A549 (cell line): Measurements from ENCODE around the gene PCDH15. TPM values are rescaled to one million over a fixed set of nuclear protein-coding genes. Genes with fewer than 3 reads are reported as not detected.

Source experiments
- ATAC-seq, 2 experiments: fragments of 200-7000 bp in 1 of 2; fragments of >200 bp in 1 of 2; cut with Nextera tagmentation in 1 of 2; cut with Tn5 transposase in 1 of 2; 3 replicates each; pipeline versions ENCODE4 v1.8.0 to v1.9.1; 2018 to 2020; ENCODE audit warnings: mild to moderate bottlenecking in 1 of 2, moderate library complexity in 1 of 2
- CTCF ChIA-PET: fragments of 300-600 bp; sonication (Branson Sonifier 250); formaldehyde crosslinking; extraction: SDS; loops from one replicate; lab custom pipeline; 2021; ENCODE audit warnings: antibody characterized with exemption, inconsistent platforms; lab: Yijun Ruan, JAX
- POLR2A ChIA-PET: fragments of 350-600 bp; formaldehyde crosslinking; extraction: SDS; loops from one replicate; lab custom pipeline; 2021; ENCODE audit warnings: antibody characterized with exemption, inconsistent platforms; lab: Yijun Ruan, JAX
- DNase-seq, 2 experiments: peaks; one replicate each; pipeline versions ENCODE4 v3.0.0 to v3.0.0-alpha.2; 2011 to 2016; ENCODE audit warnings: low read depth in 1 of 2, low spot score in 1 of 2
- FAIRE-seq: peaks from 2 replicates; lab custom pipeline; 2011; peaks lifted over from hg19 to GRCh38; lab: Jason Lieb, UNC
- H3K27ac ChIP-seq, 2 experiments: fragments of >200 bp; sonication (Bioruptor Twin); formaldehyde crosslinking; 3 replicates each; pipeline ENCODE4 v1.5.1; 2016 to 2017
- H3K4me1 ChIP-seq: fragments of >200 bp; sonication (Bioruptor Twin); formaldehyde crosslinking; 3 replicates; pipeline ENCODE4 v1.6.1; 2016
- H3K4me2 ChIP-seq: fragments of >200 bp; sonication (Bioruptor Twin); formaldehyde crosslinking; 3 replicates; pipeline ENCODE4 v1.6.1; 2016
- H3K4me3 ChIP-seq: fragments of >200 bp; sonication (Bioruptor Twin); formaldehyde crosslinking; 3 replicates; pipeline ENCODE4 v1.5.1; 2016
- H3K9me3 ChIP-seq: fragments of >200 bp; sonication (Bioruptor Twin); formaldehyde crosslinking; 3 replicates; pipeline ENCODE4 v1.6.1; 2016
- CBX8 ChIP-seq: fragments of 200-600 bp; sonication (generic); IDR thresholded peaks from 2 replicates; pipeline ENCODE4 v1.6.1; 2016
- CEBPB ChIP-seq, 2 experiments: fragments of >200 bp in 1 of 2; sonication (Bioruptor Twin) in 1 of 2; formaldehyde crosslinking in 1 of 2; IDR thresholded peaks; 2 replicates each; pipeline ENCODE4 v1.6.1; 2012 to 2016
- GATA3 ChIP-seq: IDR thresholded peaks from 2 replicates; pipeline ENCODE4 v1.6.1; 2012; ENCODE audit warnings: borderline replicate concordance
- HMGXB4 ChIP-seq: fragments of 250-450 bp; sonication (Bioruptor Pico); IDR thresholded peaks from 2 replicates; pipeline ENCODE4 v1.5.0; 2021; ENCODE audit warnings: mild to moderate bottlenecking, moderate library complexity, borderline replicate concordance
- JUN ChIP-seq, 2 experiments: fragments of >200 bp; sonication (Bioruptor Twin); formaldehyde crosslinking; IDR thresholded peaks; 2 replicates in 1 of 2; 3 replicates in 1 of 2; pipeline ENCODE4 v1.6.1; 2016 to 2017
- KDM5A ChIP-seq: fragments of 200-600 bp; sonication (generic); IDR thresholded peaks from 2 replicates; pipeline ENCODE4 v1.6.1; 2016; ENCODE audit warnings: antibody characterized with exemption, mild to moderate bottlenecking
- MAX ChIP-seq: IDR thresholded peaks from 2 replicates; pipeline ENCODE4 v1.6.1; 2012
- MYC ChIP-seq: IDR thresholded peaks from 2 replicates; pipeline ENCODE4 v1.6.1; 2012; ENCODE audit warnings: mild to moderate bottlenecking, inconsistent platforms, low read length, improper control_type of control experiment, borderline replicate concordance
- NFE2L2 ChIP-seq: fragments of 150-350 bp; conservative IDR thresholded peaks from 2 replicates; pipeline ENCODE4 v1.6.1; 2014; ENCODE audit warnings: low read length
- NR3C1 ChIP-seq: fragments of >200 bp; sonication (Bioruptor Twin); formaldehyde crosslinking; IDR thresholded peaks from 3 replicates; pipeline ENCODE4 v1.6.1; 2017
- PHF8 ChIP-seq: fragments of 200-600 bp; sonication (generic); IDR thresholded peaks from 2 replicates; pipeline ENCODE4 v1.6.1; 2016; ENCODE audit warnings: low read depth, mild to moderate bottlenecking, antibody characterized with exemption, moderate library complexity, borderline replicate concordance
- POLR2A ChIP-seq: IDR thresholded peaks from 2 replicates; pipeline ENCODE4 v1.6.1; 2012; ENCODE audit warnings: mild to moderate bottlenecking, low read length
- RAD21 ChIP-seq, 2 experiments: fragments of >200 bp in 1 of 2; sonication (Bioruptor Twin) in 1 of 2; formaldehyde crosslinking in 1 of 2; IDR thresholded peaks in 1 of 2; conservative IDR thresholded peaks in 1 of 2; 2 replicates in 1 of 2; 3 replicates in 1 of 2; pipeline ENCODE4 v1.6.1; 2012 to 2018; ENCODE audit warnings: inconsistent platforms in 1 of 2
- RFX5 ChIP-seq: fragments of 450-650 bp; IDR thresholded peaks from 2 replicates; pipeline ENCODE4 v1.7.1; 2014; ENCODE audit warnings: antibody characterized with exemption, mild to moderate bottlenecking, moderate library complexity
- TP53 ChIP-seq: fragments of 250-450 bp; sonication (Bioruptor Pico); IDR thresholded peaks from 2 replicates; pipeline ENCODE4 v1.5.0; 2021; ENCODE audit warnings: mild to moderate bottlenecking, moderate library complexity
- USF2 ChIP-seq: fragments of 450-650 bp; IDR thresholded peaks from 2 replicates; pipeline ENCODE4 v1.6.1; 2014; ENCODE audit warnings: antibody characterized with exemption
- WGBS: methylation state at CpG from one replicate; pipeline ENCODE4 v1.1.6; 2017; ENCODE audit errors: missing lambda C conversion rate; 5-methylcytosine and 5-hydroxymethylcytosine counted together
- polyA plus RNA-seq, 4 experiments: library from polyadenylated mRNA; depleted of rRNA in 3 of 4; stranded (reverse); fragments of >200 nt; fragmentation: RNase III in 1 of 4; extraction: RNeasy Plus Mini Kit Qiagen cat#74134 plus additional on column Dnase treatment in 1 of 4; gene quantifications; 2 replicates in 3 of 4; 3 replicates in 1 of 4; pipeline ENCODE4 v1.2.3, GENCODE V29; 2011 to 2017
- TF ChIP-seq, protein P1 (sequence below): fragments of >200 bp; sonication (Bioruptor Twin); formaldehyde crosslinking; IDR thresholded peaks from 3 replicates; pipeline ENCODE4 v1.5.1; 2016
- TF ChIP-seq, protein P2 (sequence below): fragments of 150-350 bp; IDR thresholded peaks from 2 replicates; pipeline ENCODE4 v1.6.1; 2014; ENCODE audit warnings: low read depth, mild to moderate bottlenecking, low read length
- TF ChIP-seq, protein P3 (sequence below): fragments of 200-600 bp; sonication (generic); IDR thresholded peaks from 2 replicates; pipeline ENCODE4 v1.6.1; 2016; ENCODE audit warnings: antibody characterized with exemption, mild to moderate bottlenecking, moderate library complexity
- TF ChIP-seq, protein P4 (sequence below): IDR thresholded peaks from 2 replicates; pipeline ENCODE4 v1.6.1; 2012

PCDH15 gene
- polyA plus RNA-seq, 2 of the 4 experiments (the other 2 are of a cell fraction), result 0.03 TPM; not detected in 1

DNA sequence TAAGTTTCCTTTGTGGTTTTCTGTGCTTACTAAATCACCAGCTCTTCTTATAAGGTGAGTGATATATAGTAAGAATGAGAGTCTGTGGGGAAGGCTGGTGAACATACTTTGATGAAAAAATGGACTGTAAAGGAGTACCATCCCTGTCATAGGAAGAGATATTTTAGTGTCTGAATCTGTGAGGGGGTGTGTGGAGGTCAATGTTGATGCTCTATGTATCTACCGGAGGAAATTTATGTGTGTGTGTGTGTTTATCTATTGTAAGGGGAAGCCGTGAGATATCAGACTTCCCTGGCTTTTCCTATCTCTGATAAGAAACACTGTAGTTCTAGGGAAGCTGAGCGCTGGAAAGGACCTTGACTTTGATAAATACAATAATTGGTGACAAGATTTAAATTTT is 179.0 kb downstream of the PCDH15 start:
- FAIRE-seq (no peak), ATAC-seq (no peak)
- H3K4me2 ChIP-seq, result no peak overlapping the region

DNA sequence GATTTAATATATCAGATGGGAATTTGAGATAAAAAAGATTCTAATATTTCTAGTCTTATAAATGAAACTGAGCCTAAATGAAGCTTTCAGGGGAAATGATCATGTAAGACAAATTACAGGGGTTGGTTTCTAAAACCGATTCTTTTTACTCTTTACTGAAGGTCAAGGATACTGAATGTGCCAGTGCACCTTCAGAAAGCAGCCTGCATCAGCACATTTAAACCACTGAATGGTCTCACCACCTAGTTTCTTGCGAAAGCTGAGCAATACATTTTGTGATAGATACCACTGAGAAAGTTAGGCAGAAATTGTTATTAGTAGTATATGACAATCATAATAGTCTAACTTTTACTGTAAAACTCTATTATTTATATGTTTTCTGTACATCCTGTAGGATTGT is 180.7 kb downstream of the PCDH15 start:
- H3K27ac ChIP-seq, result no peak overlapping the region
- TF ChIP-seq PHF8, result no peak
- TF ChIP-seq, all 56 proteins: peak for 0
- Histone ChIP-seq H3K4me3 (no peak overlapping the region), H3K9me3 (no peaks in the 10 kb centered on the region), H3K4me2 (no peak overlapping the region), H3K4me1 (no peaks in the 10 kb centered on the region)
- FAIRE-seq, result no peak
- no peak for ATAC-seq
- no peak for DNase-seq
- 7% methylated on average over 2 of the region's 2 CpGs for WGBS
- POLR2A ChIA-PET, result no interaction called here
- CTCF ChIA-PET, result no interaction called here

More for the DNA sequence above, 179.0 kb downstream of the PCDH15 start:
- Histone ChIP-seq H3K4me1 (no peaks in the 10 kb centered on the region), H3K9me3 (no peaks in the 10 kb centered on the region), H3K27ac (no peak overlapping the region), H3K4me3 (no peak overlapping the region)
- ChIA-PET CTCF (no interaction called here), POLR2A (no interaction called here)
- TF ChIP-seq, protein P1, sequence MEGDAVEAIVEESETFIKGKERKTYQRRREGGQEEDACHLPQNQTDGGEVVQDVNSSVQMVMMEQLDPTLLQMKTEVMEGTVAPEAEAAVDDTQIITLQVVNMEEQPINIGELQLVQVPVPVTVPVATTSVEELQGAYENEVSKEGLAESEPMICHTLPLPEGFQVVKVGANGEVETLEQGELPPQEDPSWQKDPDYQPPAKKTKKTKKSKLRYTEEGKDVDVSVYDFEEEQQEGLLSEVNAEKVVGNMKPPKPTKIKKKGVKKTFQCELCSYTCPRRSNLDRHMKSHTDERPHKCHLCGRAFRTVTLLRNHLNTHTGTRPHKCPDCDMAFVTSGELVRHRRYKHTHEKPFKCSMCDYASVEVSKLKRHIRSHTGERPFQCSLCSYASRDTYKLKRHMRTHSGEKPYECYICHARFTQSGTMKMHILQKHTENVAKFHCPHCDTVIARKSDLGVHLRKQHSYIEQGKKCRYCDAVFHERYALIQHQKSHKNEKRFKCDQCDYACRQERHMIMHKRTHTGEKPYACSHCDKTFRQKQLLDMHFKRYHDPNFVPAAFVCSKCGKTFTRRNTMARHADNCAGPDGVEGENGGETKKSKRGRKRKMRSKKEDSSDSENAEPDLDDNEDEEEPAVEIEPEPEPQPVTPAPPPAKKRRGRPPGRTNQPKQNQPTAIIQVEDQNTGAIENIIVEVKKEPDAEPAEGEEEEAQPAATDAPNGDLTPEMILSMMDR, result no peak
- no peak for TF ChIP-seq PHF8
- no peak for TF ChIP-seq JUN (IDR thresholded peaks at IDR 0.05)
- TF ChIP-seq NFE2L2, result no peak
- no peak for TF ChIP-seq GATA3
- no peak for TF ChIP-seq TP53 (CRISPR knock-in tag)
- TF ChIP-seq MYC, result no peak
- TF ChIP-seq, protein P2, sequence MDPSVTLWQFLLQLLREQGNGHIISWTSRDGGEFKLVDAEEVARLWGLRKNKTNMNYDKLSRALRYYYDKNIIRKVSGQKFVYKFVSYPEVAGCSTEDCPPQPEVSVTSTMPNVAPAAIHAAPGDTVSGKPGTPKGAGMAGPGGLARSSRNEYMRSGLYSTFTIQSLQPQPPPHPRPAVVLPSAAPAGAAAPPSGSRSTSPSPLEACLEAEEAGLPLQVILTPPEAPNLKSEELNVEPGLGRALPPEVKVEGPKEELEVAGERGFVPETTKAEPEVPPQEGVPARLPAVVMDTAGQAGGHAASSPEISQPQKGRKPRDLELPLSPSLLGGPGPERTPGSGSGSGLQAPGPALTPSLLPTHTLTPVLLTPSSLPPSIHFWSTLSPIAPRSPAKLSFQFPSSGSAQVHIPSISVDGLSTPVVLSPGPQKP, result no peak
- no peak for TF ChIP-seq HMGXB4 (CRISPR knock-in tag)
- TF ChIP-seq CEBPB (IDR thresholded peaks at IDR 0.05), result no peak
- TF ChIP-seq KDM5A, result no peak
- WGBS, result 37% methylated on average over 3 of the region's 3 CpGs
- DNase-seq, result no peak

GRCh38 chr10:54614072-54614471 is 187.0 kb downstream of the PCDH15 start:
- no peak overlapping the region for H3K4me3 ChIP-seq
- no peak overlapping the region for H3K4me2 ChIP-seq
- POLR2A ChIA-PET, result no interaction called here
- no peaks in the 10 kb centered on the region for H3K4me1 ChIP-seq
- FAIRE-seq, result no peak
- H3K9me3 ChIP-seq, result no peaks in the 10 kb centered on the region
- 31% methylated on average over 1 of the region's 1 CpG for WGBS
- CTCF ChIA-PET, result no interaction called here
- ATAC-seq, result no peak
- no peak overlapping the region for H3K27ac ChIP-seq
- DNase-seq, result no peak
- no peak for TF ChIP-seq TP53 (CRISPR knock-in tag)
- no peak for TF ChIP-seq RAD21 (conservative IDR thresholded peaks at IDR 0.05 in 1 of 2, IDR thresholded peaks at IDR 0.05 in 1 of 2)
- TF ChIP-seq POLR2A, result no peak
- no peak for TF ChIP-seq USF2
- TF ChIP-seq, protein P3, sequence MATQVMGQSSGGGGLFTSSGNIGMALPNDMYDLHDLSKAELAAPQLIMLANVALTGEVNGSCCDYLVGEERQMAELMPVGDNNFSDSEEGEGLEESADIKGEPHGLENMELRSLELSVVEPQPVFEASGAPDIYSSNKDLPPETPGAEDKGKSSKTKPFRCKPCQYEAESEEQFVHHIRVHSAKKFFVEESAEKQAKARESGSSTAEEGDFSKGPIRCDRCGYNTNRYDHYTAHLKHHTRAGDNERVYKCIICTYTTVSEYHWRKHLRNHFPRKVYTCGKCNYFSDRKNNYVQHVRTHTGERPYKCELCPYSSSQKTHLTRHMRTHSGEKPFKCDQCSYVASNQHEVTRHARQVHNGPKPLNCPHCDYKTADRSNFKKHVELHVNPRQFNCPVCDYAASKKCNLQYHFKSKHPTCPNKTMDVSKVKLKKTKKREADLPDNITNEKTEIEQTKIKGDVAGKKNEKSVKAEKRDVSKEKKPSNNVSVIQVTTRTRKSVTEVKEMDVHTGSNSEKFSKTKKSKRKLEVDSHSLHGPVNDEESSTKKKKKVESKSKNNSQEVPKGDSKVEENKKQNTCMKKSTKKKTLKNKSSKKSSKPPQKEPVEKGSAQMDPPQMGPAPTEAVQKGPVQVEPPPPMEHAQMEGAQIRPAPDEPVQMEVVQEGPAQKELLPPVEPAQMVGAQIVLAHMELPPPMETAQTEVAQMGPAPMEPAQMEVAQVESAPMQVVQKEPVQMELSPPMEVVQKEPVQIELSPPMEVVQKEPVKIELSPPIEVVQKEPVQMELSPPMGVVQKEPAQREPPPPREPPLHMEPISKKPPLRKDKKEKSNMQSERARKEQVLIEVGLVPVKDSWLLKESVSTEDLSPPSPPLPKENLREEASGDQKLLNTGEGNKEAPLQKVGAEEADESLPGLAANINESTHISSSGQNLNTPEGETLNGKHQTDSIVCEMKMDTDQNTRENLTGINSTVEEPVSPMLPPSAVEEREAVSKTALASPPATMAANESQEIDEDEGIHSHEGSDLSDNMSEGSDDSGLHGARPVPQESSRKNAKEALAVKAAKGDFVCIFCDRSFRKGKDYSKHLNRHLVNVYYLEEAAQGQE, result no peak
- TF ChIP-seq PHF8, result no peak
- TF ChIP-seq, protein P4, sequence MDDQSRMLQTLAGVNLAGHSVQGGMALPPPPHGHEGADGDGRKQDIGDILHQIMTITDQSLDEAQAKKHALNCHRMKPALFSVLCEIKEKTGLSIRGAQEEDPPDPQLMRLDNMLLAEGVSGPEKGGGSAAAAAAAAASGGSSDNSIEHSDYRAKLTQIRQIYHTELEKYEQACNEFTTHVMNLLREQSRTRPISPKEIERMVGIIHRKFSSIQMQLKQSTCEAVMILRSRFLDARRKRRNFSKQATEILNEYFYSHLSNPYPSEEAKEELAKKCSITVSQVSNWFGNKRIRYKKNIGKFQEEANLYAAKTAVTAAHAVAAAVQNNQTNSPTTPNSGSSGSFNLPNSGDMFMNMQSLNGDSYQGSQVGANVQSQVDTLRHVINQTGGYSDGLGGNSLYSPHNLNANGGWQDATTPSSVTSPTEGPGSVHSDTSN, result no peak
- no peak for TF ChIP-seq NR3C1
- TF ChIP-seq CBX8, result no peak
- TF ChIP-seq RFX5, result no peak
- TF ChIP-seq HMGXB4 (CRISPR knock-in tag), result no peak
- no peak for TF ChIP-seq MAX
